HG03135 (cell line): ENCODE results near the gene TRIM16.
"Not testable (repeated sequence)": the region's sequence is repeated elsewhere in the genome, so short reads cannot be mapped to it uniquely, and the experiment has no call there.

Experiments
- ATAC-seq: cut with Tn5 transposase; IDR thresholded peaks from one replicate; pipeline ENCODE4 v1.9.1; 2021; ENCODE audit warnings: mild to moderate bottlenecking, moderate library complexity; ENCODE audit not compliant: unreplicated experiment

Gene TRIM16

GRCh38 chr17:15619331-15620058 is 64.6 kb downstream of the TRIM16 start, which contains the start of gene FBXW10B:
Gene FBXW10B (minus strand): TSS chr17:15619704. CDS start chr17:15619512, 192 bp downstream.
- not testable (repeated sequence) for ATAC-seq

DNA sequence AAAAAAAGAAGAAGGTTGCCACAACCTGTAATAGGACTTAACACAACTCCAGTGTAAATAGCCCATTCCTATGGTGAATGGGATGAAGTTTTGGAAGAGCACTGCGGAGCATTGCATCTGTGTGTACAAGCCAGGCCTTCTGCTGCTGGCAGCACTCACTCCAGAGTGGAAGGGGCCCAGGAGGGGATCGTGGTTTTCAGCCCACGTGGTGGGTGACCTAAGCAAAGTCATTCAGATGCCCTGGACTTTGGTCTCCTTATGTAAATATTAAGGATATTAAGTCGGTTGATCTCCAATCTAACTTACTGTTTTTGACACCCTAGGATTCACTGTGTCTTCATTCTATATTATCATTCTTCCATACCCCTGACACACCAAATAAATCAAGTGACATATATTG is 67.3 kb downstream of the TRIM16 start:
- not testable (repeated sequence) for ATAC-seq

DNA sequence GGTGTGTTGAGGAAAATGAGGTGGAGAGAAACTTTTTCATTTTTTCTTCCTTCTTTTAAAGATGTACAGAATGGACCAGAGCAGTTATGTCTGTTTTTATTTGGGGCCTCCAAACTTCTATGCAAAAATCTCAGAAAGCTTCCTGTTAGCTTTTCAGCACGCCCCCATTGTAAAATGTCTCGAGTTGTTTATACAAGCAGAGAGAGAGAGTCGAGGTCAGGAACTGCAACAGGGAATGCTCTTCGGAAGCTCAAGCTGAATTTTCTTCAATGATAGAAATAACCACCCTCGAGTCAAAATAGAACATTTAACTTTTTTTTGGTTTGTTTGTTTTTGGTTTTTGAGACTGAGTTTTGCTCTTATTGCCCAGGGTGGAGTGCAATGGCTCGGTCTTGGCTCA is 68.3 kb downstream of the TRIM16 start:
- not testable (repeated sequence) for ATAC-seq

DNA sequence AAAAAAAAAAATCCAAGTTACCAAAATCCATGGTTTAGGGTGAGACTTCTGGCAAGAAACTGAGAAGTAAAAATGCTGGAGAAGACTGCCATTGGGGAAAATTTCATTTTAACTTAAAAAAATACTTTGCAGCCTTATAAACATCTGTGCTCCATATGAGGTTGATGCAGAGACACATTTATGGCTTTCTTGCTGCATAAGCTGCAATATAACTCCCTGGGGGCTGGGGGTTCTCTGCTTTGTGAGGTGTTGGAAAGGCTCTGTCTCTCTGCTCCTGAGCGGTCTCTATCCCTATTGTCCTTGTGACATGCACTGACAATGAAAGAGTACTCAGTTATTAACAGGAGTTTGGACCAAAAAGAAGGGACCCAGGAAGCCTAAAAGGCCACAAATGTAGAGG is 71.0 kb downstream of the TRIM16 start:
- ATAC-seq = not testable (repeated sequence)

DNA sequence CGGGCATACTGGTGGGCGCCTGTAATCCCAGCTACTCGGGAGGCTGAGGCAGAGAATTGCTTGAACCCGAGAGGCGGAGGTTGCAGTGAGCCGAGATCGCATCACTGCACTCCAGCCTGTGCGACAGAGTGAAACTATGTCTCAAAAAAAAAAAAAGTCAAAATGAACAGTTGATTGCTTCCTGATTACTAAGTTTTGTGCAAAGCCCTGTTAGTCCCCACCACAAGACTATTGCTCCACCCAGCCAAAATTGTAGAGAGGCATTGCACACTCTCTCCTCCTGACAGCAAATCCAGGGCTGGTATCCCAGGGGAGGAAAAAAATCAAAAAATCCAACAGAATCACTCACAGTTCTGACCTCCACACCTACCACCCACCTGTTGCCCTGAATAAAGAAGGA is 91.2 kb downstream of the TRIM16 start:
- not testable (repeated sequence) for ATAC-seq

- not testable (repeated sequence) for ATAC-seq
Measured at GRCh38 chr17:15591986-15592385, 92.1 kb downstream of the TRIM16 start.

- not testable (repeated sequence) for ATAC-seq
Measured at GRCh38 chr17:15590844-15591243, 93.3 kb downstream of the TRIM16 start.

- ATAC-seq = peak; percentile 63
Measured at GRCh38 chr17:15589544-15590536, 94.3 kb downstream of the TRIM16 start.

- ATAC-seq = not testable (repeated sequence)
Measured at GRCh38 chr17:15588017-15588416, 96.1 kb downstream of the TRIM16 start.

GRCh38 chr17:15583313-15583712 is 100.8 kb downstream of the TRIM16 start:
- ATAC-seq = not testable (repeated sequence)

- ATAC-seq = not testable (repeated sequence)
Measured at GRCh38 chr17:15581462-15581861, 102.6 kb downstream of the TRIM16 start.
